ENCODE data around the gene COQ8A.

Gene COQ8A

GRCh38 chr1:226956942-226957713 is 17.0 kb downstream of the COQ8A start:
- no peak for DNase-seq (ENCODE audit: low read depth)
- no peak overlapping the region for H3K4me3 ChIP-seq (ENCODE audit: low read depth, low read length)
- no peak for TF ChIP-seq CTCF (IDR thresholded peaks at IDR 0.05; ENCODE audit: insufficient read depth, low read depth, low read length, missing control alignments)

- no peak for DNase-seq (ENCODE audit: low read depth)
- TF ChIP-seq CTCF (IDR thresholded peaks at IDR 0.05; ENCODE audit: insufficient read depth, low read depth, low read length, missing control alignments) = no peak
- H3K4me3 ChIP-seq (ENCODE audit: low read depth, low read length) = no peak overlapping the region
Observed at GRCh38 chr1:226957714-226958113, 17.6 kb downstream of the COQ8A start.

GRCh38 chr1:226958300-226958699 is 18.2 kb downstream of the COQ8A start:
- DNase-seq (ENCODE audit: low read depth) = no peak
- H3K4me3 ChIP-seq (ENCODE audit: low read depth, low read length) = no peak overlapping the region
- TF ChIP-seq CTCF (IDR thresholded peaks at IDR 0.05; ENCODE audit: insufficient read depth, low read depth, low read length, missing control alignments) = no peak

- TF ChIP-seq CTCF (IDR thresholded peaks at IDR 0.05; ENCODE audit: insufficient read depth, low read depth, low read length, missing control alignments) = no peak
- no peak for DNase-seq (ENCODE audit: low read depth)
- H3K4me3 ChIP-seq (ENCODE audit: low read depth, low read length) = no peak overlapping the region
Observed at GRCh38 chr1:226960256-226960655, 20.2 kb downstream of the COQ8A start.

GRCh38 chr1:226960944-226961765 is 21.1 kb downstream of the COQ8A start:
- H3K4me3 ChIP-seq (ENCODE audit: low read depth, low read length) = no peak overlapping the region
- TF ChIP-seq CTCF (IDR thresholded peaks at IDR 0.05; ENCODE audit: insufficient read depth, low read depth, low read length, missing control alignments) = no peak
- no peak for DNase-seq (ENCODE audit: low read depth)

- no peak for TF ChIP-seq CTCF (IDR thresholded peaks at IDR 0.05; ENCODE audit: insufficient read depth, low read depth, low read length, missing control alignments)
- no peak for DNase-seq (ENCODE audit: low read depth)
- H3K4me3 ChIP-seq (ENCODE audit: low read depth, low read length) = no peak overlapping the region
Observed at GRCh38 chr1:226962421-226963391, 22.6 kb downstream of the COQ8A start.

Data from GM12865 (cell line).